Fibroblast of skin of left quadriceps (primary cell): ENCODE results near the gene GTPBP8.
"Not testable (repeated sequence)": the region's sequence is repeated elsewhere in the genome, so short reads cannot be mapped to it uniquely, and the experiment has no call there.

ENCODE experiments used
- DNase-seq, 2 experiments: peaks; one replicate each; pipeline ENCODE4 v3.0.0-alpha.2; 2013; ENCODE audit warnings: low read depth in 2 of 2

The GTPBP8 gene

GRCh38 chr3:113000691-113001090, 9.9 kb downstream of the GTPBP8 start:
- DNase-seq: no peak

GRCh38 chr3:113002037-113002436, 11.3 kb downstream of the GTPBP8 start:
- no peak for DNase-seq

- DNase-seq: no peak
Measured at GRCh38 chr3:113002679-113003078, 11.9 kb downstream of the GTPBP8 start.

GRCh38 chr3:113005611-113006010, 14.8 kb downstream of the GTPBP8 start:
- no peak for DNase-seq

DNA sequence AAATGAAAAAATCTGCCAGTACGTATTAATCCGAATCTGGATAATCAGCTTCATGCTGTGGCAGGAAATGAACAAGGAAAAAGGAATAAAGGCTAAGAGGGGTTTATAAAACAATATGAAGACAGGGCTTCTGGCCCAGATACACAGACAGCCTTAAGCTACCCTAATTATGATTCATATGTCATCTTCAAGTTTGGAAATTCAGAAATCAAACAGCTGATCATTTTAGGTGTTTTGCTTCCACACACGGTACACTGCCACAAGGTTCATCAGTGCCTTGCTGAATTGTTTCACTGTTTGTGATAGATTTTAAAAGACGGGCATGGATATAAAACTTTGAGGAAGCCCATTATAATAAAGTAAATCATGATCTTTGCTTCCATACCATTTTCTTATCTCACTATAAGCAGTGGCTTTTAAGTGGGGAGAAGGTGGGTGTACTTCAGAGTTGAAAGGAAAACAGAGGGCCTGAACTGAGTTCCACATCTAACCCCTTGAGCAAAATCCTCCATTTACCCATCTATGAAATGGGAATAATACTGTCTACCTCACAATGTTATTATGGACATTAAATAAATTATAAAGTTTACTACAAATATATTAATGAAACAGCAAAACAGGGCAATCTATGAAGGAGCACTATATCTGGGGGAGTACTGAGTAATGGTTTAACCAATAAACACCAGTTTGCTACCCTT, 15.7 kb downstream of the GTPBP8 start:
- no peak for DNase-seq

DNA sequence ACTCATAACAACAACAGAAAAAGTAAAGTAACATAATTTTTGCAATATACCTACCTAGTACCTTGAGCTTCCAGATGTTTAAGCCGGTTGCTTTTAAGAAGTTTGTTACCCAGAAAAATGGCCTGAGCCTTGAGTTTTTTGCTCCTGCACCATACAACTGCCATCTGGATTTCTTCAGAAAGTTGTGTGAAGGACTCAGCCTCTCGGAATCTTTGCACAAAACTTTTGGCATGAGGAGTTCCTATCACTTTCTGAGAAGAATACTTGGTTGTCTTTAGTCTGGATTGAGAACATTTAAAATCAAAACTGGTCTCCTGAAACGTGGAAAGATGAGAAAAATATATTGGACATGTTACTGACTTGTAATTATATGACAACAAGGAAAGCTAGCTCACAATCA, 17.3 kb downstream of the GTPBP8 start:
- no peak for DNase-seq

DNA sequence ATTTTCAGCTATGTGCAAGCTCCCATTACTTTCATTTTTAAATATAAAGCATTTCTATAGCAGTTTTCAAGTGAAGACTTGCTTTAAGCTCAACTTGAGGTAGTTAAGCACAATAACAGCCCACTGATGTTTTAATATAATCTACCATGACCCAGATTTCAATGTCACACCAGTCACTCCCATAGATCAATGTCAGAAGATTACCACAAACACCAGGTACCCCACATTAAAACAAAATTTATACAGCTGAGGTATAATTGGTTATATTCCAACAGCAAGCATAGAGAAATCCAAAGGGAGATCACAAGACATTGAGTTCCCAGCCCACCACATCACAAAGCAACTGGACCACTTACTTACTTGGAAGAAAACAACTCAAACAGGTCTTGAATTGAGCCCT, 22.8 kb downstream of the GTPBP8 start:
- DNase-seq: no peak

DNA sequence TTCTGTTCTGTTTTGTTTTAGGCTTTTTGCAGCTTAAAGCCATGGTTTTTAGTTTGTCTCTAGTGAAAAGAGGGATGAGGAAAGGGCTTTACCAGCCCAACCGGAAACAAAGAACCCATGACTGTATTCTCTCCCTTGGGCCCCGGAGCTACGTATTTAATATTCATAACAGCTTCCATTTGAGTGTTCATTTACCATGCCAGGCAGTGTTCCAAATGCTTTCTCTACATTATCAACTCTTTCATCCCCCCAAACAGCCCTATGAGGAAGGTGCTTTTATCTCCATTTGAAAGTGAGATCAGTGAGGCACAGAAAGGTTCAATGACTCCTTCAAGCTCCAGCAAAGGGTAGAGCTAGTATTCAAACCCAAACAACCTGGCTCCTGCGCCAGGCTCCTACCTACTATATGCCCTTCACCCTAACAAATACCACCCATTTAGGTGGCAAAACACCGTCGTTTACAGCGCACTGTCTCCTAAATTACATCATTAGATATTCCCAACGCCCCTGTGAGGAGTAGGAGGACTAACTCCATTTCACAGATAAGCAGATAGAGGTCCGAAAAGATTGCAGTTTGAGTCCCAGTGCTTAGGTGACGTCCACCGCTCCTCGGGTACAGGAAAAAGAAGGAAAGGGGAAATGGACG, 27.9 kb downstream of the GTPBP8 start:
- no peak for DNase-seq

DNA sequence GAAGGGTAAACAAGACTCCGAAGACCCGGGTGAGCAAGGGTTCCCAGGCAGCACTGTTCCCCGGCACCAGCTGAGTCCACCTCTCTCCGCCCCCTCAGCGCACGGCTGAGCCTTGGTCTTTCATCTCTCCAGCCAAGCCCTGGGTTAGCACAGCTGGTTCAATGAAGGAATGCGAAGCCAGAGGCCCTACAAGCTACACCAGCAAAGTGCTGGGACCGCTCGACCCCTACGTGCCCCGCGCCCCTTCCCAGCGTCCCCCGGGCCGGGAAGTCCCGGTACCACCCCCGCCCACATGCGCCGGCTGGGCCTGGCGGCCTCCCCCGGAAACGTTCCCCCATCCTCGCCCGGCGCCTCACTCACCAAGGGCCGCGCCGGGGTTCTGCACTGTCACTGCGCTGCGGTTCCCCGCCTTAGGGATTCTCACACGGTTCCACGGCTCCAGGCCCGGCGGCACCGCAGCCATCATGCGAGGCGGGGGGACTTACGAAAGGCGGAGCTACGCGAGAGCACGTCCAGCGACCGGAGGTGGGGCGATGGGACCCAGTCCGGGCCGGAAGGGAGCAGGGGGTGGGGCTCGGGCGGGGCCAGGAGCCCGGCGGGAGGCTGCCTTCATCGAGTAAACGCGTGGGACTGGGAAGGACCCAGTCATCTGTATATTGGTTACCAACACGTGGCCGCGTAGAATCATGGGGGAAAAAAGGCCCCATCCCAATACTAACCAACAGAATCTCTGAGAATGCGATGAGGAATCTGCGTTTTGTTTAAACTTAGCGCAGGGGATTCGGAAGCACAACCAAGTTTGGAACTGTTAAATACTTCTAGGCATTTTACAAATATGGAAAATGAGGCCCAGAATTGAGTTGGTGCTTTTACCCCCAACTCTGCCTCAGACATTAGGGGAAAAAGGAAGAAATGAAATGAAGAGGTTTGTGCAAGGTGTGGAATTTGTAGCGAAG, 28.7 kb downstream of the GTPBP8 start:
- DNase-seq: peak; percentile 78 to 83

- no peak for DNase-seq
Measured at GRCh38 chr3:113021471-113021870, 30.7 kb downstream of the GTPBP8 start.

GRCh38 chr3:113034011-113034410, 43.2 kb downstream of the GTPBP8 start:
- DNase-seq: no peak

DNA sequence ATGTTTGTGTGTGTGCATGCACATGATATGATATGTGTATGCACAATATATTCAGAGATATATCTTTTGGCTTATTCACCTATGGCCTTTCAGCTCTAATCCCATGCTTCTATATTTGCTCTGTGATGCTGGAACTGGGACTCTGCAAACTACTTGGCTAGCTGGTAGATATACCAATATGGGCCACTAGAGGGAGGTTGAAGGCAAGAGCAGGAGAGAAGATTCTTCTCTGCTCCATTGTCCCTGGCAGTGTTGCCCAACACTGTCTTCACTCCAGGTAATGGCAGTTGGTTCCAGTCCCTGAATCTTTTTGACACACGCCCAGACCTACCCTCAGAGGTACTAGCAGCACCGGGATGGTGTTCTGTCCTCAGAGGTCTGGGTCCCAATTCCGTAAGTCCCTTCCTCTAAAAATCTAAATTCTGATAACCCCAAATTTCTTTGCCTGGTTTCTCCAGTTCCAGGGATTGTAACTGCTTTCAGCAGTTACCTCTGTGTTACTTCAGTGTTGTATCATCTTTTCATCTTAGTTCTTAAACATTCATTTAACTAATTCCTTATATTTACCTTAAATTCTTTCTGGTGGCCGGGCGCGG, 44.7 kb downstream of the GTPBP8 start:
- DNase-seq: peak; percentile 25 to 30

DNA sequence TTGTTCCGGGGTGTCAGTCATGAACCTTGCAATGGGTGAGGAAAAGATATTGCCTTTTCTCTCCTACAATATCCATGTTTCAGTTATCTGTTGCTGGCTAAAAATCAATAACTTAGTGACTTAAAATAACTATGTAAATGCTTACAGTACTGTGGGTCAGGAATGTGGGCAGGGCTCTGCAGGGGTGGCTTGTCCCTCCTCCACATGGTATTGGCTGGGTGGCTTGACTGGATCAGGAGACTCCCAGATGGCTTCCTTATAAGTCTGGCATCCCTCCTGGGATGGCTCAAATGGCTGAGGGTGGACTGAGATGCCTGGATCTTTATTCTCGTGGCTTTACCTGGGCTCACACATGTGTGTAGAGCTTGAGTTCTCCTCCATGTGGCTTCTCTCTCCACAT, 47.5 kb downstream of the GTPBP8 start:
- no peak for DNase-seq

- no peak for DNase-seq
Measured at GRCh38 chr3:113039546-113039945, 48.8 kb downstream of the GTPBP8 start.

DNA sequence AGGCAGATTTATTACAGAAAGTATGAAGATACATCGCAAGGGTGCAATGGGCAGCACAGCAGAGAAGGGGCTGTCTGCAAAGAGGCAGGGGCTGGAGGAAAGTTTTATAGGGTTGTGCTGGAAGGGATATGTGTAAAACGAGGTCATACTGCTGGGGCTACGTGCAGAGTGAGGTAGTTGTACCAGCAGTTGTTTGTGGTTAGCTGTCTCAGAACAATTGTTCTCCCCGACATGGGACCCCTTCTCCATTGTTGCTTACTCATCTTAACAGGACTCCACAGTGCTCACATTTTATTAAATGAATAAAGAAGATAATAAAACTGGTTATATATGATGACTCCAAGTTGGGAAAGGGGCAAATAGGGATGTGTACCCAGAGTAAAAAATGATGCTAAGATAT, 49.4 kb downstream of the GTPBP8 start:
- no peak for DNase-seq

GRCh38 chr3:113043686-113044085, 52.9 kb downstream of the GTPBP8 start:
- no peak for DNase-seq

GRCh38 chr3:113046186-113046965, 55.6 kb downstream of the GTPBP8 start:
- not testable (repeated sequence) for DNase-seq

- DNase-seq: peak; percentile 68 to 69
Measured at GRCh38 chr3:113051302-113051711, 60.5 kb downstream of the GTPBP8 start.
